Neural progenitor cell (in vitro differentiated cells): ENCODE data around the gene FBRSL1. TPM values are rescaled to one million over a fixed set of nuclear protein-coding genes. Genes with fewer than 3 reads are reported as not detected.
A peak's percentile ranks its signal among the peaks of the same experiment; 100 is the strongest.

Experiments
- DNase-seq: peaks from one replicate; pipeline ENCODE4 v3.0.0-alpha.2; 2016; ENCODE audit warnings: low spot score
- H2AFZ ChIP-seq: fragments of 200-600 bp; sonication (generic); replicated peaks from 2 replicates; pipeline ENCODE4 v1.6.1; 2016; ENCODE audit warnings: antibody characterized with exemption
- H3F3A ChIP-seq: fragments of 200-600 bp; sonication (generic); 2 replicates; pipeline ENCODE4 v1.6.1; 2016; ENCODE audit warnings: antibody characterized with exemption, low read depth
- H3K27ac ChIP-seq: fragments of 200-600 bp; sonication (generic); 2 replicates; pipeline ENCODE4 v1.5.1; 2016; ENCODE audit warnings: mild to moderate bottlenecking
- H3K27me3 ChIP-seq: fragments of 200-600 bp; sonication (generic); 2 replicates; pipeline ENCODE4 v1.6.1; 2016; ENCODE audit warnings: mild to moderate bottlenecking, moderate library complexity
- H3K36me3 ChIP-seq: fragments of 200-600 bp; sonication (generic); 2 replicates; pipeline ENCODE4 v1.5.1; 2016
- H3K4me1 ChIP-seq: fragments of 200-600 bp; sonication (generic); 2 replicates; pipeline ENCODE4 v1.6.1; 2016; ENCODE audit warnings: mixed run types
- H3K4me2 ChIP-seq: fragments of 200-600 bp; sonication (generic); 2 replicates; pipeline ENCODE4 v1.6.1; 2016
- H3K4me3 ChIP-seq: fragments of 200-600 bp; sonication (generic); 2 replicates; pipeline ENCODE4 v1.5.1; 2016
- H3K79me2 ChIP-seq: fragments of 200-600 bp; sonication (generic); 2 replicates; pipeline ENCODE4 v1.6.1; 2016; ENCODE audit warnings: low read depth
- H3K9ac ChIP-seq: fragments of 200-600 bp; sonication (generic); 2 replicates; pipeline ENCODE4 v1.6.1; 2016
- H3K9me3 ChIP-seq: fragments of 200-600 bp; sonication (generic); 2 replicates; pipeline ENCODE4 v1.5.1; 2016; ENCODE audit warnings: low read depth
- H4K20me1 ChIP-seq: fragments of 200-600 bp; sonication (generic); 2 replicates; pipeline ENCODE4 v1.6.1; 2016; ENCODE audit warnings: low read depth
- H3K27ac Mint-ChIP-seq: 3 replicates; pipeline ENCODE4 v1.8.0; 2021; ENCODE audit warnings: mixed read lengths
- H3K27me3 Mint-ChIP-seq: 2 replicates; pipeline ENCODE4 v1.8.0; 2022; ENCODE audit warnings: low read depth, mild to moderate bottlenecking, inconsistent platforms, moderate library complexity, mixed read lengths; ENCODE audit not compliant: insufficient read depth
- H3K36me3 Mint-ChIP-seq: 3 replicates; pipeline ENCODE4 v1.8.0; 2021; ENCODE audit warnings: mixed read lengths
- H3K4me1 Mint-ChIP-seq: 3 replicates; pipeline ENCODE4 v1.8.0; 2021; ENCODE audit warnings: mixed read lengths
- H3K4me3 Mint-ChIP-seq: 3 replicates; pipeline ENCODE4 v1.8.0; 2021; ENCODE audit warnings: mild to moderate bottlenecking, moderate library complexity, mixed read lengths
- H3K9me3 Mint-ChIP-seq: 3 replicates; pipeline ENCODE4 v1.8.0; 2020; ENCODE audit warnings: mixed read lengths
- EZH2 ChIP-seq: fragments of 200-600 bp; sonication (generic); IDR thresholded peaks from 2 replicates; pipeline ENCODE4 v1.6.1; 2017; ENCODE audit warnings: antibody characterized with exemption, mild to moderate bottlenecking, moderate library complexity
- EZH2phosphoT487 ChIP-seq: fragments of 200-600 bp; sonication (generic); IDR thresholded peaks from 2 replicates; pipeline ENCODE4 v1.6.1; 2017; ENCODE audit warnings: antibody characterized with exemption
- total RNA-seq: library from RNA; depleted of rRNA; stranded (reverse); fragments of >200 nt; gene quantifications from 2 replicates; pipeline ENCODE4 v1.2.3, GENCODE V29; 2015; ENCODE audit warnings: low replicate concordance
- TF ChIP-seq, protein P1 (sequence below): fragments of 200-600 bp; sonication (generic); IDR thresholded peaks from 2 replicates; pipeline ENCODE4 v1.5.1; 2017; ENCODE audit warnings: antibody characterized with exemption, mild to moderate bottlenecking

The FBRSL1 gene
- total RNA-seq, 1 donor from 2014 or later = 7.4 TPM

DNA sequence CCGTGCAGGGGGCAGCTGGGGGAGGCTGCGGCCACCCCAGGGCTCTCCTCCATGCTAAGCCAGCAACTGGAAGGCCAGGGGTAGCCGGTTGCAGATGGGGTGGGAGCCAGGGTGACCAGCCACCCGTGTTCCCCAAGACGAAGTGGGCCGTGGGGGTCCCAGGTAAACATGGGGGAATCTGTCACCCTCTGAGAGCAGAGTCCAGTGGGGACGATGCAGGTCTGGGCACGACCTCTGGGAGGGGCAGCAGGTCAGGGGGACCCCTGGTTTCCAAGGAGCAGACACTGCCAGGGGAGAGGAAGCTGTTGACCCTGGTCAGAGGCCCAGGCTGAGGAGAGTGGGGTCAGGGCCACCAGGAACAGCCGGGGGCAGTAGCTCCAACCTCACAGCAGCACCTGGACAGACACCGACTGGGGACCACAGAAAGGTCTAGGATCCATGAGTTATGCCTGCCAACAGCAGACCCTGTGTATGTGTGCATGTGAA is 35.0 kb upstream of the FBRSL1 start:
- H3K27me3 ChIP-seq = peaks cover 51% of the 10 kb centered on the region
- peaks cover 27% of the 10 kb centered on the region for H3K4me1 Mint-ChIP-seq
- no peak overlapping the region for H3K4me2 ChIP-seq
- no peaks in the 10 kb centered on the region for H3K36me3 ChIP-seq
- no peaks in the 10 kb centered on the region for H3K36me3 Mint-ChIP-seq
- no peaks in the 10 kb centered on the region for H4K20me1 ChIP-seq
- H3K79me2 ChIP-seq = no peaks in the 10 kb centered on the region
- TF ChIP-seq EZH2 = no peak
- TF ChIP-seq, protein P1, sequence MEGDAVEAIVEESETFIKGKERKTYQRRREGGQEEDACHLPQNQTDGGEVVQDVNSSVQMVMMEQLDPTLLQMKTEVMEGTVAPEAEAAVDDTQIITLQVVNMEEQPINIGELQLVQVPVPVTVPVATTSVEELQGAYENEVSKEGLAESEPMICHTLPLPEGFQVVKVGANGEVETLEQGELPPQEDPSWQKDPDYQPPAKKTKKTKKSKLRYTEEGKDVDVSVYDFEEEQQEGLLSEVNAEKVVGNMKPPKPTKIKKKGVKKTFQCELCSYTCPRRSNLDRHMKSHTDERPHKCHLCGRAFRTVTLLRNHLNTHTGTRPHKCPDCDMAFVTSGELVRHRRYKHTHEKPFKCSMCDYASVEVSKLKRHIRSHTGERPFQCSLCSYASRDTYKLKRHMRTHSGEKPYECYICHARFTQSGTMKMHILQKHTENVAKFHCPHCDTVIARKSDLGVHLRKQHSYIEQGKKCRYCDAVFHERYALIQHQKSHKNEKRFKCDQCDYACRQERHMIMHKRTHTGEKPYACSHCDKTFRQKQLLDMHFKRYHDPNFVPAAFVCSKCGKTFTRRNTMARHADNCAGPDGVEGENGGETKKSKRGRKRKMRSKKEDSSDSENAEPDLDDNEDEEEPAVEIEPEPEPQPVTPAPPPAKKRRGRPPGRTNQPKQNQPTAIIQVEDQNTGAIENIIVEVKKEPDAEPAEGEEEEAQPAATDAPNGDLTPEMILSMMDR = no peak
- TF ChIP-seq EZH2phosphoT487 = no peak
- H3F3A ChIP-seq = peaks cover 25% of the 10 kb centered on the region
- H3K4me1 ChIP-seq = peaks cover 17% of the 10 kb centered on the region
- H3K4me3 Mint-ChIP-seq = peak overlapping the region; percentile 52
- no peak overlapping the region for H3K27ac ChIP-seq
- H3K27me3 Mint-ChIP-seq = peaks cover 41% of the 10 kb centered on the region
- H3K9ac ChIP-seq = no peak overlapping the region
- H2AFZ ChIP-seq = no peak overlapping the region
- no peaks in the 10 kb centered on the region for H3K9me3 ChIP-seq
- H3K27ac Mint-ChIP-seq = peak overlapping the region; percentile 17
- DNase-seq = no peak
- H3K9me3 Mint-ChIP-seq = peaks cover 11% of the 10 kb centered on the region
- no peak overlapping the region for H3K4me3 ChIP-seq

DNA sequence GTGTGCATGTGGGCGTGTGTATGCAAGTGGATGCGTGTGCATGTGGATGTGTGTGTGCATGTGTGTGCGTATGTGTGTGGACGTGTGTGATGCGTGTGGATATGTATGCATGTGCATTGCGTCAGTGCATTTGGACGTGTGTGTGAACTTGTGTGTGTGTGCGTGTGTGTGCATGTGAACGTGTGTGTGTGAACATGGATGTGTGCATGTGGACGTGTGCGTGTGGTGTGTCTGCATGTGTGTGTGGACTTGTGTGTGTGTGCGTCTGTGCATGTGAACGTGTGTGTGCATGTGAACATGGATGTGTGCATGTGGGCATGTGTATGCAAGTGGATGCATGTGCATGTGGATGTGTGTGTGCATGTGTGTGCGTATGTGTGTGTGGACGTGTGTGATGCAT is 34.4 kb upstream of the FBRSL1 start:
- peaks cover 17% of the 10 kb centered on the region for H3K4me1 ChIP-seq
- H3K36me3 Mint-ChIP-seq = no peaks in the 10 kb centered on the region
- peaks cover 25% of the 10 kb centered on the region for H3K4me1 Mint-ChIP-seq
- H3K4me2 ChIP-seq = no peak overlapping the region
- H3K4me3 ChIP-seq = no peak overlapping the region
- H3K27ac ChIP-seq = no peak overlapping the region
- peaks cover 20% of the 10 kb centered on the region for H3F3A ChIP-seq
- peak overlapping the region; percentile 17 for H3K27ac Mint-ChIP-seq
- H3K9ac ChIP-seq = no peak overlapping the region
- H3K79me2 ChIP-seq = no peaks in the 10 kb centered on the region
- no peaks in the 10 kb centered on the region for H4K20me1 ChIP-seq
- peaks cover 41% of the 10 kb centered on the region for H3K27me3 Mint-ChIP-seq
- H3K9me3 ChIP-seq = no peaks in the 10 kb centered on the region
- H3K9me3 Mint-ChIP-seq = peaks cover 11% of the 10 kb centered on the region
- H3K4me3 Mint-ChIP-seq = peak overlapping the region; percentile 52
- peaks cover 49% of the 10 kb centered on the region for H3K27me3 ChIP-seq
- no peak overlapping the region for H2AFZ ChIP-seq
- no peak for TF ChIP-seq EZH2
- TF ChIP-seq, protein P1 = no peak
- TF ChIP-seq EZH2phosphoT487 = no peak
- no peaks in the 10 kb centered on the region for H3K36me3 ChIP-seq
- DNase-seq = no peak

GRCh38 chr12:132456186-132456943 is 33.6 kb upstream of the FBRSL1 start:
- Mint-ChIP-seq H3K36me3 (no peaks in the 10 kb centered on the region), H3K9me3 (peaks cover 11% of the 10 kb centered on the region), H3K4me3 (peak overlapping the region; percentile 57), H3K27me3 (peaks cover 45% of the 10 kb centered on the region), H3K27ac (peak overlapping the region; percentile 17), H3K4me1 (peaks cover 25% of the 10 kb centered on the region)
- Histone ChIP-seq H3K4me2 (peak overlapping the region; percentile 28), H3K9me3 (no peaks in the 10 kb centered on the region), H2AFZ (no peak overlapping the region), H3K27ac (no peak overlapping the region), H3K4me1 (peaks cover 17% of the 10 kb centered on the region), H3K4me3 (no peak overlapping the region), H3F3A (peaks cover 20% of the 10 kb centered on the region), H4K20me1 (no peaks in the 10 kb centered on the region), H3K9ac (no peak overlapping the region), H3K36me3 (no peaks in the 10 kb centered on the region), H3K79me2 (no peaks in the 10 kb centered on the region), H3K27me3 (peaks cover 48% of the 10 kb centered on the region)
- TF ChIP-seq EZH2phosphoT487 = no peak
- no peak for TF ChIP-seq EZH2
- TF ChIP-seq, protein P1 = no peak
- DNase-seq = no peak
